Panc1 (cell line): Measurements from ENCODE around the gene SLC17A2.

Experiments used
- CTCF ChIP-seq: fragments of 450-650 bp; IDR thresholded peaks from 2 replicates; pipeline ENCODE4 v1.5.1; 2017; ENCODE audit warnings: mild to moderate bottlenecking
- POLR2AphosphoS5 ChIP-seq: IDR thresholded peaks from 2 replicates; pipeline ENCODE4 v1.6.1; 2012; ENCODE audit warnings: mild to moderate bottlenecking, low read depth, low read length, moderate library complexity
- SIN3A ChIP-seq: IDR thresholded peaks from 2 replicates; pipeline ENCODE4 v1.6.1; 2012; ENCODE audit warnings: low read depth, mild to moderate bottlenecking, low read length, moderate library complexity, borderline replicate concordance; ENCODE audit not compliant: insufficient read depth
- TCF7L2 ChIP-seq: IDR thresholded peaks from 2 replicates; pipeline ENCODE4 v1.6.1; 2011; ENCODE audit warnings: mild to moderate bottlenecking, low read depth, low read length, inconsistent platforms

- TF ChIP-seq CTCF: no peak
- no peak for TF ChIP-seq POLR2AphosphoS5
- TF ChIP-seq SIN3A: no peak
- TF ChIP-seq TCF7L2: no peak
Observed at GRCh38 chr6:25951296-25952032, 21.0 kb upstream of the SLC17A2 start.
